Occipital lobe (tissue), 2 donors: Measurements from ENCODE around the gene UROC1. TPM values are rescaled to one million over a fixed set of nuclear protein-coding genes. Genes with fewer than 3 reads are reported as not detected.
"Not testable (repeated sequence)": the region's sequence is repeated elsewhere in the genome, so short reads cannot be mapped to it uniquely, and the experiment has no call there.

Experiments used
- DNase-seq: peaks from one replicate; lab custom pipeline; 2025; lab: John Stamatoyannopoulos, UW
- total RNA-seq: library from RNA; depleted of rRNA; stranded (reverse); fragments of >200 nt; gene quantifications from one replicate; pipeline ENCODE4 v1.2.3, GENCODE V29; 2014

Gene UROC1
- total RNA-seq, 1 donor from 2014 or later = not detected

GRCh38 chr3:126547721-126548120, 30.1 kb upstream of the UROC1 start:
- no peak for DNase-seq

DNA sequence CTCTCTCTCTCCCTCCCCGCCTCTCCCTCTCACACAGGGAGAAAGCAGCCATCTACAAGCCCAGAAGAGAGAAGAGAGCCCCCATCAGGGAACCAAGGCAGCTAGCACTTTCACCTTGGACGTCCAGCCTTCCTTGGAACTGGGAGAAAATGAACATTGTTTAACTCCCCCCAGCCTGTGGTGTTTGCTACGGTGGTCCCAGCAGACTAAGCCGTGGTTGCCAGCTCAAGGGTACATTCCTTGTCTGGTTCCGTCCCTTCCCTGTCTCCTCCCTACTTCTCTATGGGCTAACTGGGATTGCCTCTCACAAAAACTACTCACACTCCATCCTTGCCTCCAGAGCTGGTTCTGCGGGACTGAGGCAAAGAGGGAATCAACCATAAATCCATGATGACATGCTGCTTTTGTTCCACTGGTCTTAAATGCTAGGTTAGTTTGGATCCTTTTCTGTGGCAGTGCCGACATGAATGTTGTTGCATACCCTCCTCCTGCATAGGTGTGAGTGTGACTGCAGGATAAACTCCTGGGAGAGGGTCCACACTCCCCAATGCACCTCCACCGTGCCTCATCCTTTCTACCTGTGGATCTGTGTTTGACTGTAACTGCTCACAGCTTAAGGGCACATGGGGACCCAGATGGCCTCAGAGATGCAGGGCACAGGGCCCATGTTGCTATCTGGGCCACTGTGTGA, 29.1 kb upstream of the UROC1 start:
- DNase-seq = no peak

- DNase-seq = no peak
Observed at GRCh38 chr3:126546013-126546412, 28.4 kb upstream of the UROC1 start.

- DNase-seq = no peak
Observed at GRCh38 chr3:126545544-126545943, 28.0 kb upstream of the UROC1 start.

DNA sequence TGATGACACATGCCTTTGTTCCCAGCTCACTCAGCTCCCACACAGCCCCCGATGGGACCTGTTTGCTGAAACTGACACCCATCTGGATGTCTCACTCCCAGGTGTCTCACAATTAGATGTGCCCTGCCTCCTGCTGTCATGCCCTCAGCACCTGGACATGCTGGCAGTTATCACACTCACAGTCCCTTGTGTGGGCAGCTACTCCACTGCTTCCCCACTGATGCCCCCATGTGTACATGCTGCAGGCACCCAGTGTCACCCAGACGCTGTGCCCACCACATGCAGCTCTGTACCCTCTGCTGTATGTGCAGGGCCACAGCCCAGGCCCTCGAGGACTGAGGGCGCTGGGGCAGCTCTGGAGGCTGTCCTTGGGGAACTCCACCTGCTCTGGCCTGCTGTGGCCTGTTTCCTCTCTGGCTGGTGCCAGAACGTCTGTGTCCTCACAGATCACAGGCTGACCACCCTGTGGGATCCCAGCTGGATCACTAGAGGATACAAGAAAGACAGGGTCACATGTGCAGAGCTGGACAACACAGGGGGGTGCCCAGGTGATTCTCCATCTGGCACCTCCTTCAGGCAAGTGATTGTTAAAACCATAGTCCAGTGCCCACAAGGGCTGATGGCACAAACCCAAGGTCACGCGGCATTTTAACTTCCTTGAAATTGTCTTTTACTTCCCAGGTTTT, 27.2 kb upstream of the UROC1 start:
- DNase-seq = no peak

- no peak for DNase-seq
Observed at GRCh38 chr3:126543457-126544061, 26.0 kb upstream of the UROC1 start.

- no peak for DNase-seq
Observed at GRCh38 chr3:126542340-126543241, 25.0 kb upstream of the UROC1 start.

DNA sequence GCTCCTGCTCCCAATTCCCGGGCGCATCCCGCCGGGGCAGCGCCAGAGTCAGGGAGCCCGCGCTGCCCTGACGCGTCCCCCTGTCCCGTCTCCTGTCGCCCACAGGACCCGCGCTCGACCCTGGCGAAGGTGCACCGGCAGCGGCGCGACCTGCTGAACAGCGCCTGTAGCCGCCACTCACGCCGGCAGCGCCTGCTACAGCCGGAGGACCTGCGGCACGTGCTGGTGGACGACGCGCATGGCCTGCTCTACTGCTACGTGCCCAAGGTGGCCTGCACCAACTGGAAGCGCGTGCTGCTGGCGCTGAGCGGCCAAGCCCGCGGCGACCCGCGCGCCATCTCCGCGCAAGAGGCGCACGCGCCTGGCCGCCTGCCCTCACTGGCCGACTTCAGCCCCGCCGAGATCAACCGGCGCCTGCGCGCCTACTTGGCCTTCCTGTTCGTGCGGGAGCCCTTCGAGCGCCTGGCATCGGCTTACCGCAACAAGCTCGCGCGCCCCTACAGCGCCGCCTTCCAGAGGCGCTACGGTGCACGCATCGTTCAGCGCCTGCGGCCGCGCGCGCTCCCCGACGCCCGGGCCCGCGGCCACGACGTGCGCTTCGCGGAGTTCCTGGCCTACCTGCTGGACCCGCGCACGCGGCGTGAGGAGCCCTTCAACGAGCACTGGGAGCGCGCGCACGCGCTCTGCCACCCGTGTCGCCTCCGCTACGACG, 24.2 kb upstream of the UROC1 start:
- DNase-seq = no peak

- no peak for DNase-seq
Observed at GRCh38 chr3:126540951-126541627, 23.5 kb upstream of the UROC1 start.

DNA sequence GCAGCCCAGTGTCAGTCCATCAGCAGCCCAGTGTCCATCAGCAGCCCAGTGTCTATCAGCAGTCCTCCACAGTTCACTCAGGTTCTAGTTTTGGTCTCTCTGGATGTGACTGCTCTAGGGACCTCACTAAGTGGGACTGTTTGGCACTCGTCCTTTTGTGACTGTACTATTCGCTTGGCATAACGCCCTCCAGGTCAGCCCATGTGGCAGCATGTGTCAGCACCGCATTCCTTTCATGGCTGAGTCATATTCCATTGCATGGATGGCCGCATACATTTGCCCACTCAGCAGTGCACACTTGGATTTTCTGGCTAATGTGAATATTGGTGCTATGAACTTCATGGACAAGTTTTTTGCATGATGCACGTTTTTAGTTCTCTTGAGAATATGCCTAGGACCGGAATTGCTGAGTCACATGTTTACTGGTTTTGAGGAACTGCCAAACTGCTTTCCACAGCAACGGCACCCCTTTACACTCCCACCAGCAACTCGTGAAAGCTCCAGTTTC, 22.8 kb upstream of the UROC1 start:
- no peak for DNase-seq

- no peak for DNase-seq
Observed at GRCh38 chr3:126539558-126540250, 22.1 kb upstream of the UROC1 start.

DNA sequence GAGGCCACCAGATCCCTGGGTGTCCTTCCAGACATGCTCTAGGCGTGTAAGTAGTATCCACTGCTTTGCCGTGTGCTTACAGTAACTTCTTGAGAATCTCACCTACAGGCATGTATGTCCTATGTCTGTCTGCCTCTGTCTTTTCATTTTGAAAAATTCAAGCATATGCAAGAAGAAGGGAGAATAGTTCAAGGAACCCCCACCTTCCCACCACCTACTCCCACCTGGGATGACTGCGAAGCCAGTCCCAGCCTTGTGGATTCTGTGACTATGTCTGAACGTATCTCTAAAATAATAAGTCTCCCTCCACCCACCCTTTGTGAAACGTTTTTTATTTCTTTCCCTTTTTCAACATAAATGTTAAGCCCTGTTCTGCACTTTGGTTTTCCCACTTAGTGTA, 21.4 kb upstream of the UROC1 start:
- no peak for DNase-seq

GRCh38 chr3:126538316-126538715, 20.7 kb upstream of the UROC1 start:
- DNase-seq = no peak

GRCh38 chr3:126537730-126538281, 20.2 kb upstream of the UROC1 start:
- no peak for DNase-seq

GRCh38 chr3:126537116-126537729, 19.6 kb upstream of the UROC1 start:
- no peak for DNase-seq

DNA sequence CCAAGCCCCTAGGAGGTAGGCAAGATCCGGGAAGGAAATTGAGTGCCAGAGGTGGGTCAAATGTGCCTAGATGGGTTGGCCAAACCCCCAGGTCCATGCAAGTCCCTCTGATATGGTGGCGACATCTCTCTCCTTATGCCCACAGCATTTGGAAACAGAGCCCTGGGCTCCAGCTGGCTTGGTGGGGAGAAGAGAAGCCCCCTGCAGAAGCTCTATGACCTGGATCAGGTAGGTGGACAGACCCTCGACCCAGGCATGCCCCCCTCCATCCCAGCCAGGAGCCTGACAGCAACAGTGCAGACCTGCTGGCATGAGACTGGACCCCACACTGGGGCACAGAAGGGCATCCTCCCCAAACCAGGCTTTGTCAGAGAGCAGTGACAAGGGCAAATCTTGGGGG, 18.6 kb upstream of the UROC1 start:
- DNase-seq = no peak

DNA sequence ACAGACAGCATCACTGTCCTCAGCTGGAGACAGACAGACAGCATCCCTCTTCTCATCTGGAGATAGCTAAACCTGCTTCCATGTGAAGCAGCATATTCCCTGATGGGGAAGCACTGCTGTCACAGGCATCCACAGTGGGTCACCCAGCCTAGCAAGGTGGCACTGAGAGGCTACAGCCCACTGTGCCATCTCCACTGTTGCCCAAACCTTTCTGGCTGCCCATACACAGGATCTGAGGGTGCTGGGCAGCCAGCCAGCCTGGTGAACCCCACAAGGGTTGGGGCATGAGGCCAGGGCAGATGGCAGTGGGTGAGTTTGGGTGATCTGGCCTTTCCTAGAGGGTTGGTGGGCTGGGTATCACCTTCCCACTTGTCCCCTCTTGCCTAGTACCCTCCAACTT, 18.1 kb upstream of the UROC1 start:
- no peak for DNase-seq

DNA sequence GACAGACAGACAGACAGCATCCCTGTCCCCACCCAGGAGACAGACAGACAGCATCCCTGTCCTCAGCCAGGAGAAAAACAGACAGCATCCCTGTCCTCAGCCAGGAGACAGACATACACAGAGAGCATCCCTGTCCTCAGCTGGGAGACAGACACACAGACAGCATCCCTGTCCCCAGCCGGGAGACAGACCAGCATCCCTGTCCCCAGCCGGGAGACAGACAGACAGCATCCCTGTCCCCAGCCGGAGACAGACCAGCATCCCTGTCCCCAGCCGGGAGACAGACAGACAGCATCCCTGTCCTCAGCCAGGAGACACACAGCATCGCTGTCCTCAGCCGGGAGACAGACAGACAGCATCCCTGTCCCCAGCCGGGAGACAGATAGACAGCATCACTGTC, 17.1 kb upstream of the UROC1 start:
- DNase-seq = not testable (repeated sequence)

DNA sequence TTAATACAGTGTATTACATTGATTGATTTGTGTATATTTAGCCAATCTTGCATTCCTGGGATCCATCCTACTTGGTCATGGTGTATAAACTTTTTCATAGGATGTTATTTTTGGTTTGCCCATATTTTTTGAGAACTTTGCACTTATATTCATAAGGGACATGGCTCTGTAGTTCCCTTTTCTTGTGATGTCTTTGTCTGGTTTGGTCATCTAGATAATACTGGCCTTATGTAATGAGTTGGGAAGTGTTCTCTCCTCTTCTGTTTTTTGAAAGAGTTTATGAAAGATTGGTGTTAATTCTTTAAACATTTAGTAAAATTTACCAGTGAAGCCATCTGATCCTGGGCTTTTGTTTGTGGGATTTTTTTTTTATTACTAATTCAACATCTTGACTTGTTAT, 15.9 kb upstream of the UROC1 start:
- DNase-seq = no peak
